Ovary (tissue), 9 donors: ENCODE data around the gene PARD3. TPM values are rescaled to one million over a fixed set of nuclear protein-coding genes. Genes with fewer than 3 reads are reported as not detected.

Experiments used
- DNase-seq, 5 donors: peaks; one replicate each; pipeline ENCODE4 v3.0.0-alpha.2; 2019 to 2020
- H3K27ac ChIP-seq, 2 donors: fragments of 200-600 bp; one replicate each; pipeline versions ENCODE4 v1.5.1 to v1.8.0; 2019 to 2022
- H3K27me3 ChIP-seq: fragments of 200-600 bp; one replicate; pipeline ENCODE4 v1.8.0; 2022
- H3K36me3 ChIP-seq: fragments of 200-600 bp; sonication (generic); one replicate; pipeline ENCODE4 v1.5.1; 2019
- H3K4me1 ChIP-seq: one replicate; pipeline ENCODE4 v1.8.1; 2013; ENCODE audit warnings: mild to moderate bottlenecking, moderate library complexity; ENCODE audit not compliant: insufficient read depth
- H3K4me3 ChIP-seq: fragments of 200-600 bp; sonication (generic); one replicate; pipeline ENCODE4 v1.5.1; 2017
- H3K9me3 ChIP-seq, 2 donors: fragments of 200-600 bp in 1 of 2; sonication (generic) in 1 of 2; one replicate each; pipeline versions ENCODE4 v1.5.1 to v1.8.1; 2013 to 2019; ENCODE audit warnings: mild to moderate bottlenecking in 1 of 2, moderate library complexity in 1 of 2
- EP300 ChIP-seq: sonication (generic); formaldehyde crosslinking; IDR thresholded peaks from one replicate; pipeline ENCODE4 v1.6.1; 2017; ENCODE audit warnings: antibody characterized with exemption
- POLR2A ChIP-seq: fragments of 450-650 bp; IDR thresholded peaks from one replicate; pipeline ENCODE4 v1.6.1; 2017; ENCODE audit warnings: antibody characterized with exemption, mild to moderate bottlenecking, moderate library complexity
- WGBS, 3 donors: extraction: QIAGEN DNeasy Blood & Tissue Kit in 1 of 3; methylation state at CpG; one replicate each; pipeline versions ENCODE4 v1.1.5 to v1.1.7; 2013 to 2017; 5-methylcytosine and 5-hydroxymethylcytosine counted together
- intact Hi-C, 4 donors: fragments of 100-400 bp; cut with DNase I; formaldehyde crosslinking; loops; one replicate each; pipeline versions ENCODE4 v1.11.0 to v1.15.1; 2022 to 2023
- polyA plus RNA-seq, 2 donors: library from polyadenylated mRNA; stranded (reverse); fragments of 200-250 nt in 1 of 2; fragments of 350-450 nt in 1 of 2; fragmentation: Illumina TruSeq in 1 of 2; extraction: RNeasy Lipid Tissue Mini Kit (QIAGEN cat#74804) in 1 of 2; gene quantifications; one replicate each; pipeline ENCODE4 v1.2.3, GENCODE V29; 2013 to 2014
- total RNA-seq, 7 donors: library from RNA; depleted of rRNA in 2 of 7; stranded (reverse); fragments of >200 nt in 2 of 7; fragmentation: NEBNext Ultra II Directional in 3 of 7; extraction: Animal tissue kit (Norgen Biotek cat#: 25700) in 3 of 7; gene quantifications; one replicate each; pipeline versions ENCODE4 v1.1.0 to v1.2.4, GENCODE V29; 2016 to 2023
- TF ChIP-seq, protein P1 (sequence below), 3 donors: fragments of 450-650 bp in 2 of 3; fragments of 200-600 bp in 1 of 3; IDR thresholded peaks; one replicate each; pipeline versions ENCODE4 v1.5.1 to v1.8.0; 2016 to 2022; ENCODE audit warnings: antibody characterized with exemption in 3 of 3, mild to moderate bottlenecking in 1 of 3
- donor health status: DM: no; HTN: no; CAD: no; lungs with moderate emphysema.
- donor health status: DM: no; HTN: no; CAD: no.
- donor health status: Bipolar disorder and iron deficiency.
- donor health status: DM: yes; HTN: yes; CAD: no.
- donor health status: DM: no; HTN: no; CAD: no.
- donor health status: DM: yes; HTN: yes; CAD: no.

PARD3 gene
- total and polyA plus RNA-seq, 9 donors = 31.8 to 92.3 (median 67.1) TPM

- intact Hi-C loops = no loop called here
These were observed 108.9 kb downstream of the PARD3 start for GRCh38 chr10:34706147-34706546.

GRCh38 chr10:34705563-34705962 is 109.5 kb downstream of the PARD3 start:
- Histone ChIP-seq H3K27ac (no peak overlapping the region), H3K9me3 (no peaks in the 10 kb centered on the region), H3K27me3 (no peaks in the 10 kb centered on the region), H3K4me1 (peaks cover 25% of the 10 kb centered on the region), H3K36me3 (no peaks in the 10 kb centered on the region), H3K4me3 (no peak overlapping the region)
- TF ChIP-seq POLR2A = no peak
- TF ChIP-seq, protein P1, sequence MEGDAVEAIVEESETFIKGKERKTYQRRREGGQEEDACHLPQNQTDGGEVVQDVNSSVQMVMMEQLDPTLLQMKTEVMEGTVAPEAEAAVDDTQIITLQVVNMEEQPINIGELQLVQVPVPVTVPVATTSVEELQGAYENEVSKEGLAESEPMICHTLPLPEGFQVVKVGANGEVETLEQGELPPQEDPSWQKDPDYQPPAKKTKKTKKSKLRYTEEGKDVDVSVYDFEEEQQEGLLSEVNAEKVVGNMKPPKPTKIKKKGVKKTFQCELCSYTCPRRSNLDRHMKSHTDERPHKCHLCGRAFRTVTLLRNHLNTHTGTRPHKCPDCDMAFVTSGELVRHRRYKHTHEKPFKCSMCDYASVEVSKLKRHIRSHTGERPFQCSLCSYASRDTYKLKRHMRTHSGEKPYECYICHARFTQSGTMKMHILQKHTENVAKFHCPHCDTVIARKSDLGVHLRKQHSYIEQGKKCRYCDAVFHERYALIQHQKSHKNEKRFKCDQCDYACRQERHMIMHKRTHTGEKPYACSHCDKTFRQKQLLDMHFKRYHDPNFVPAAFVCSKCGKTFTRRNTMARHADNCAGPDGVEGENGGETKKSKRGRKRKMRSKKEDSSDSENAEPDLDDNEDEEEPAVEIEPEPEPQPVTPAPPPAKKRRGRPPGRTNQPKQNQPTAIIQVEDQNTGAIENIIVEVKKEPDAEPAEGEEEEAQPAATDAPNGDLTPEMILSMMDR (IDR thresholded peaks at IDR 0.05) = no peak
- no peak for TF ChIP-seq EP300
- WGBS, 3 donors = 59 to 71% (median 66%) methylated on average over 1 of the region's 1 CpG
- DNase-seq = no peak
- intact Hi-C loops = no loop called here

More at GRCh38 chr10:34706147-34706546, 108.9 kb downstream of the PARD3 start:
- TF ChIP-seq POLR2A (no peak), EP300 (no peak)
- TF ChIP-seq, protein P1 (IDR thresholded peaks at IDR 0.05) = no peak
- H3K27ac ChIP-seq = no peak overlapping the region
- peaks cover 27% of the 10 kb centered on the region for H3K4me1 ChIP-seq
- no peak for DNase-seq
- H3K27me3 ChIP-seq = no peaks in the 10 kb centered on the region
- no peaks in the 10 kb centered on the region for H3K9me3 ChIP-seq
- no peaks in the 10 kb centered on the region for H3K36me3 ChIP-seq
- 62% methylated on average over 3 of the region's 3 CpGs for WGBS, 3 donors
- no peak overlapping the region for H3K4me3 ChIP-seq

DNA sequence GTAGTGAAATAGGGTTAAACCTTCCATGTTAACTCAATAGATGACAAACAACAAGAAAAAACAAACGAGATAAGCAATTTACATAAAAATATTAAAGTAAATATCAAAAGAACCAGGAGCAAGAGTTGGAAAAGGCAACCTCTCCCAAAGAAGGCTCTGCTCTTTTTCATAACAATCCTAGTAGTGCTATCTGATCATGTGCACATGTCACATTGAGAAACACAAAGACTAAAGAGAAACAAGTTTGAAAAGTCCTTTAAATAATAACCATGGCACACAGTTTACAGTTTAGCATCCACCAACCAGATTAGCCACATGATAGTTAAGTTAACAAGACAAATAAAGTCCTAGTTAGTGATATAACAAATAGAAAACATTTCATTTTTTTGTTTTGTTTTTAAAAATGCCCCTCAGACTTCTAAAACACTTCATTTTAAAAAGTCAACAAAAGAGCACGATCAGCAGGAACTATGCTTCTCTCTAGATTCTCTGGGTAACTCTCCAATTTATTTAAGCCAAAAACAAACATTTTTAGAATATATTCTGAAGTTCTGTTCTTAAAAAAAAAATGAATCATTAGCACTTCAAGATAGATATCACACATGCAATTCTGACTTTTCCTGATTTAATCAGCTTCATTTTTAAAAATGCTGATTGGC is 110.4 kb downstream of the PARD3 start:
- TF ChIP-seq POLR2A (no peak), EP300 (no peak)
- TF ChIP-seq, protein P1 (IDR thresholded peaks at IDR 0.05) = no peak
- no peaks in the 10 kb centered on the region for H3K36me3 ChIP-seq
- WGBS, 3 donors = 9 to 14% (median 14%) methylated on average over 2 of the region's 2 CpGs
- H3K27ac ChIP-seq = peak overlapping the region in 1 of 2 donors; percentile 17
- H3K4me3 ChIP-seq = no peak overlapping the region
- intact Hi-C loops = no loop called here
- H3K9me3 ChIP-seq = no peaks in the 10 kb centered on the region
- H3K27me3 ChIP-seq = no peaks in the 10 kb centered on the region
- peaks cover 28% of the 10 kb centered on the region for H3K4me1 ChIP-seq
- DNase-seq = no peak

- WGBS, 3 donors = 36 to 55% (median 41%) methylated on average over 2 of the region's 2 CpGs
- H3K27me3 ChIP-seq = no peaks in the 10 kb centered on the region
- H3K4me3 ChIP-seq = no peak overlapping the region
- H3K27ac ChIP-seq = peak overlapping the region in 1 of 2 donors; percentile 35
- H3K9me3 ChIP-seq = no peaks in the 10 kb centered on the region
- peaks cover 30% of the 10 kb centered on the region for H3K4me1 ChIP-seq
- TF ChIP-seq POLR2A = no peak
- TF ChIP-seq, protein P1 (IDR thresholded peaks at IDR 0.05) = no peak
- no peak for TF ChIP-seq EP300
- no peaks in the 10 kb centered on the region for H3K36me3 ChIP-seq
- DNase-seq = no peak
- intact Hi-C loops = no loop called here
These were observed 112.1 kb downstream of the PARD3 start for GRCh38 chr10:34702982-34703381.
